GM23248 (cell line): ENCODE results near the gene FAM168B. TPM values are rescaled to one million over a fixed set of nuclear protein-coding genes. Genes with fewer than 3 reads are reported as not detected.

ENCODE experiments used
- DNase-seq: peaks from one replicate; pipeline ENCODE4 v3.0.0-alpha.2; 2015
- H2AFZ ChIP-seq: fragments of 200-600 bp; sonication (generic); 2 replicates; pipeline ENCODE4 v1.6.1; 2016; ENCODE audit warnings: antibody characterized with exemption
- H3F3A ChIP-seq: fragments of 200-600 bp; sonication (generic); 2 replicates; pipeline ENCODE4 v1.6.1; 2016; ENCODE audit warnings: mild to moderate bottlenecking, antibody characterized with exemption, mixed run types; ENCODE audit not compliant: insufficient read depth
- H3K27ac ChIP-seq: fragments of 200-600 bp; sonication (generic); 2 replicates; pipeline ENCODE4 v1.5.1; 2016; ENCODE audit warnings: mild to moderate bottlenecking
- H3K27me3 ChIP-seq: fragments of 200-600 bp; sonication (generic); replicated peaks from 2 replicates; pipeline ENCODE4 v1.6.1; 2016; ENCODE audit warnings: mild to moderate bottlenecking; ENCODE audit not compliant: insufficient read depth
- H3K36me3 ChIP-seq: fragments of 200-600 bp; sonication (generic); 2 replicates; pipeline ENCODE4 v1.6.1; 2016; ENCODE audit warnings: low read depth, mild to moderate bottlenecking
- H3K4me1 ChIP-seq: fragments of 200-600 bp; sonication (generic); 2 replicates; pipeline ENCODE4 v1.6.1; 2016; ENCODE audit warnings: mild to moderate bottlenecking; ENCODE audit not compliant: insufficient read depth
- H3K4me2 ChIP-seq: fragments of 200-600 bp; sonication (generic); one replicate; pipeline ENCODE4 v1.6.1; 2016; ENCODE audit warnings: mild to moderate bottlenecking; ENCODE audit not compliant: unreplicated experiment
- H3K4me3 ChIP-seq: fragments of 200-600 bp; sonication (generic); 2 replicates; pipeline ENCODE4 v1.5.1; 2016; ENCODE audit warnings: mild to moderate bottlenecking
- H3K79me2 ChIP-seq: fragments of 200-600 bp; sonication (generic); 2 replicates; pipeline ENCODE4 v1.6.1; 2016; ENCODE audit warnings: mild to moderate bottlenecking; ENCODE audit not compliant: insufficient read depth
- H3K9ac ChIP-seq: fragments of 200-600 bp; sonication (generic); 2 replicates; pipeline ENCODE4 v1.6.1; 2016; ENCODE audit warnings: mild to moderate bottlenecking
- H3K9me2 ChIP-seq: fragments of 200-600 bp; sonication (generic); 2 replicates; pipeline ENCODE4 v1.6.1; 2016; ENCODE audit warnings: mixed run types, mild to moderate bottlenecking, moderate library complexity; ENCODE audit not compliant: insufficient read depth
- H3K9me3 ChIP-seq: fragments of 200-600 bp; sonication (generic); one replicate; pipeline ENCODE4 v1.6.1; 2017; ENCODE audit warnings: low read depth
- H4K20me1 ChIP-seq: fragments of 200-600 bp; sonication (generic); 2 replicates; pipeline ENCODE4 v1.6.0; 2016; ENCODE audit not compliant: insufficient read depth
- EZH2 ChIP-seq: fragments of 200-600 bp; sonication (generic); IDR thresholded peaks from 2 replicates; pipeline ENCODE4 v1.6.1; 2018; ENCODE audit warnings: antibody characterized with exemption, mild to moderate bottlenecking; ENCODE audit not compliant: insufficient read depth, poor library complexity, severe bottlenecking
- EZH2phosphoT487 ChIP-seq: fragments of 200-600 bp; sonication (generic); IDR thresholded peaks from 2 replicates; pipeline ENCODE4 v1.6.1; 2018; ENCODE audit warnings: antibody characterized with exemption, moderate library complexity, mild to moderate bottlenecking, low read depth; ENCODE audit not compliant: insufficient read depth
- WGBS, 2 experiments: methylation state at CpG; one replicate each; pipeline ENCODE4 v1.1.6; 2015 to 2017; ENCODE audit warnings: low lambda C conversion rate in 2 of 2, low coverage in 1 of 2; ENCODE audit errors: missing lambda C conversion rate in 2 of 2; 5-methylcytosine and 5-hydroxymethylcytosine counted together
- in situ Hi-C: fragments of 300-500 bp; cut with MboI; formaldehyde crosslinking; loops from 2 replicates; pipeline ENCODE4 v1.15.0; 2020
- polyA plus RNA-seq: library from polyadenylated mRNA; unstranded; fragments of >200 nt; fragmentation: Nextera tagmentation; extraction: Ambion mirVana; gene quantifications from 2 replicates; pipeline ENCODE4 v1.2.1, GENCODE V29; 2016
- total RNA-seq: library from RNA; depleted of rRNA; stranded (reverse); fragments of >200 nt; shearing (Covaris generic); gene quantifications from 2 replicates; pipeline ENCODE4 v1.2.3, GENCODE V29; 2014

Gene FAM168B
- total and polyA plus RNA-seq, 2 experiments from 2014 or later = 47.6 to 125 TPM

DNA sequence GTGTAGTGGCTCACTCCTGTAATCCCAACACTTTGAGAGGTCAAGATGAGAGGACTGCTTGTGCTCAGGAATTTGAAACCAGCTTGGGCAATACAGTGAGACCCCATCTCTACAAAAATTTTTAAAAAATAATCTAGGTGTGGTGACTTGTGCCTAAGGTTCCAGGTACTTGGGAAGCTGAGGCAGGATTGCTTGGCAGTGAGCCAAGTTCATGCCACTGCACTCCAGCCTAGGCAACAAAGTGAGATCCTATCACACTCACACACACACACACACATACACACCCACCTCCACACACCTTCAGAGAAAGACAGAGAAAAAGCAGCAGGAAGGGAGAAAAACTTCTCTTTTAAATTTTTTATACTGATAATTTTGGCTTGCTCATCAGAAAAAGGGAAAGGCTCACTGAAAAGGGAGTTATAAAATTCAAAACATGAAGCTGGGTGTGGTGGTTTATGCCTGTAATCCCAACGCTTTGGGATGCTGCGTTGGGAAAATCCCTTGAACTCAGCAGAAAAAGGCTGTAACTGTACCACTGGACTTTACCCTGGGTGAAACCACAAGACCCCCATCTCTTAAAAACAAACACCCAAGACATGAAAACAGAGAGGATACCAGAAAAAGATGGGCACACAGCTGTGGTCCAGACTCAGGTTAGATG is 25.7 kb downstream of the FAM168B start:
- H4K20me1 ChIP-seq = no peaks in the 10 kb centered on the region; the same call in 1 of the 2 replicates
- no peak for DNase-seq
- TF ChIP-seq EZH2 (no peak), EZH2phosphoT487 (no peak)
- in situ Hi-C loops = no loop called here
- WGBS, 2 experiments = 17% methylated on average over 2 of the region's 2 CpGs
- H3K4me3 ChIP-seq = no peak overlapping the region
- H3K27ac ChIP-seq = no peak overlapping the region
- no peak overlapping the region for H2AFZ ChIP-seq
- H3K79me2 ChIP-seq = peaks cover 98% of the 10 kb centered on the region
- peaks cover 7% of the 10 kb centered on the region; the same call in 1 of the 2 replicates for H3F3A ChIP-seq
- H3K36me3 ChIP-seq = peaks cover 24% of the 10 kb centered on the region; the same call in 1 of the 2 replicates
- H3K9me3 ChIP-seq = no peaks in the 10 kb centered on the region
- H3K9me2 ChIP-seq = no peaks in the 10 kb centered on the region
- no peaks in the 10 kb centered on the region for H3K4me1 ChIP-seq
- H3K27me3 ChIP-seq = no peaks in the 10 kb centered on the region
- H3K4me2 ChIP-seq = no peak overlapping the region
- no peak overlapping the region for H3K9ac ChIP-seq

- no peaks in the 10 kb centered on the region for H3K9me2 ChIP-seq
- H3F3A ChIP-seq = peaks cover 7% of the 10 kb centered on the region; the same call in 1 of the 2 replicates
- H3K27me3 ChIP-seq = no peaks in the 10 kb centered on the region
- H4K20me1 ChIP-seq = peaks cover 5% of the 10 kb centered on the region; the same call in 1 of the 2 replicates
- TF ChIP-seq EZH2 (no peak), EZH2phosphoT487 (no peak)
- no peaks in the 10 kb centered on the region for H3K9me3 ChIP-seq
- H3K9ac ChIP-seq = no peak overlapping the region
- peaks cover 13% of the 10 kb centered on the region; the same call in 1 of the 2 replicates for H3K36me3 ChIP-seq
- H2AFZ ChIP-seq = no peak overlapping the region
- no peaks in the 10 kb centered on the region for H3K4me1 ChIP-seq
- in situ Hi-C loops = no loop called here
- 87 to 90% methylated on average over 14 of the region's 14 CpGs for WGBS, 2 experiments
- H3K27ac ChIP-seq = no peak overlapping the region
- DNase-seq = no peak
- no peak overlapping the region for H3K4me2 ChIP-seq
- peaks cover 100% of the 10 kb centered on the region for H3K79me2 ChIP-seq
- no peak overlapping the region for H3K4me3 ChIP-seq
Observed at GRCh38 chr2:131064589-131065512, 28.4 kb downstream of the FAM168B start.

GRCh38 chr2:131063501-131064283 is 29.6 kb downstream of the FAM168B start:
- no peak for DNase-seq
- TF ChIP-seq EZH2phosphoT487 (no peak), EZH2 (no peak)
- Histone ChIP-seq H3K9ac (no peak overlapping the region), H3K4me1 (no peaks in the 10 kb centered on the region), H3F3A (peaks cover 7% of the 10 kb centered on the region; the same call in 1 of the 2 replicates), H2AFZ (no peak overlapping the region), H3K27ac (no peak overlapping the region), H3K4me2 (no peak overlapping the region), H3K4me3 (no peak overlapping the region), H3K9me3 (no peaks in the 10 kb centered on the region), H3K9me2 (no peaks in the 10 kb centered on the region), H3K79me2 (peaks cover 100% of the 10 kb centered on the region), H4K20me1 (peaks cover 5% of the 10 kb centered on the region; the same call in 1 of the 2 replicates), H3K36me3 (0 out of 2 replicates have a peak, but pooled peaks cover 7% of the 10 kb centered on the region), H3K27me3 (no peaks in the 10 kb centered on the region)
- in situ Hi-C loops = no loop called here
- 94% methylated on average over 11 of the region's 11 CpGs for WGBS, 2 experiments

- H3K9me3 ChIP-seq = no peaks in the 10 kb centered on the region
- no peaks in the 10 kb centered on the region for H3K27me3 ChIP-seq
- peaks cover 20% of the 10 kb centered on the region; the same call in 1 of the 2 replicates for H3F3A ChIP-seq
- DNase-seq = no peak
- H3K36me3 ChIP-seq = peaks cover 17% of the 10 kb centered on the region; the same call in 1 of the 2 replicates
- no peak overlapping the region for H3K9ac ChIP-seq
- H3K79me2 ChIP-seq = peaks cover 98% of the 10 kb centered on the region
- 0 out of 2 replicates have a peak, but pooled peaks cover 5% of the 10 kb centered on the region for H4K20me1 ChIP-seq
- no peak overlapping the region for H3K27ac ChIP-seq
- H3K4me2 ChIP-seq = no peak overlapping the region
- TF ChIP-seq EZH2phosphoT487 (no peak), EZH2 (no peak)
- H3K4me3 ChIP-seq = no peak overlapping the region
- no peak overlapping the region for H2AFZ ChIP-seq
- in situ Hi-C loops = no loop called here
- peaks cover 24% of the 10 kb centered on the region for H3K4me1 ChIP-seq
- no peaks in the 10 kb centered on the region for H3K9me2 ChIP-seq
- 96 to 97% methylated on average over 4 of the region's 4 CpGs for WGBS, 2 experiments
Observed at GRCh38 chr2:131058920-131059319, 34.3 kb downstream of the FAM168B start.
